ENCODE results near the gene ADAMTS8.

- TF ChIP-seq, protein P1, sequence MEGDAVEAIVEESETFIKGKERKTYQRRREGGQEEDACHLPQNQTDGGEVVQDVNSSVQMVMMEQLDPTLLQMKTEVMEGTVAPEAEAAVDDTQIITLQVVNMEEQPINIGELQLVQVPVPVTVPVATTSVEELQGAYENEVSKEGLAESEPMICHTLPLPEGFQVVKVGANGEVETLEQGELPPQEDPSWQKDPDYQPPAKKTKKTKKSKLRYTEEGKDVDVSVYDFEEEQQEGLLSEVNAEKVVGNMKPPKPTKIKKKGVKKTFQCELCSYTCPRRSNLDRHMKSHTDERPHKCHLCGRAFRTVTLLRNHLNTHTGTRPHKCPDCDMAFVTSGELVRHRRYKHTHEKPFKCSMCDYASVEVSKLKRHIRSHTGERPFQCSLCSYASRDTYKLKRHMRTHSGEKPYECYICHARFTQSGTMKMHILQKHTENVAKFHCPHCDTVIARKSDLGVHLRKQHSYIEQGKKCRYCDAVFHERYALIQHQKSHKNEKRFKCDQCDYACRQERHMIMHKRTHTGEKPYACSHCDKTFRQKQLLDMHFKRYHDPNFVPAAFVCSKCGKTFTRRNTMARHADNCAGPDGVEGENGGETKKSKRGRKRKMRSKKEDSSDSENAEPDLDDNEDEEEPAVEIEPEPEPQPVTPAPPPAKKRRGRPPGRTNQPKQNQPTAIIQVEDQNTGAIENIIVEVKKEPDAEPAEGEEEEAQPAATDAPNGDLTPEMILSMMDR (IDR thresholded peaks at IDR 0.05; ENCODE audit: low read length): no peak
- TF ChIP-seq EZH2phosphoT487 (IDR thresholded peaks at IDR 0.05; ENCODE audit: low read length): no peak
Measured at GRCh38 chr11:130408901-130409300, 19.5 kb downstream of the ADAMTS8 start.

Data from MM.1S (cell line).